ENCODE data around the gene PDE8B.

- TF ChIP-seq EP300 (IDR thresholded peaks at IDR 0.05; ENCODE audit: borderline replicate concordance) (no peak), TEAD4 (IDR thresholded peaks at IDR 0.05) (no peak), EGR1 (IDR thresholded peaks at IDR 0.05) (no peak), RAD21 (IDR thresholded peaks at IDR 0.05; ENCODE audit: low read depth) (no peak)
Observed at GRCh38 chr5:77163453-77163852, 47.0 kb upstream of the PDE8B start.

Measured in Ishikawa (cell line).